Measurements from ENCODE around the gene EPHB2.

- TF ChIP-seq CTCF (IDR thresholded peaks at IDR 0.05) (no peak), POLR2A (IDR thresholded peaks at IDR 0.05) (no peak)
Observed at GRCh38 chr1:22722901-22723550, 12.4 kb downstream of the EPHB2 start.
